ENCODE results near the gene KLC4.

The KLC4 gene

DNA sequence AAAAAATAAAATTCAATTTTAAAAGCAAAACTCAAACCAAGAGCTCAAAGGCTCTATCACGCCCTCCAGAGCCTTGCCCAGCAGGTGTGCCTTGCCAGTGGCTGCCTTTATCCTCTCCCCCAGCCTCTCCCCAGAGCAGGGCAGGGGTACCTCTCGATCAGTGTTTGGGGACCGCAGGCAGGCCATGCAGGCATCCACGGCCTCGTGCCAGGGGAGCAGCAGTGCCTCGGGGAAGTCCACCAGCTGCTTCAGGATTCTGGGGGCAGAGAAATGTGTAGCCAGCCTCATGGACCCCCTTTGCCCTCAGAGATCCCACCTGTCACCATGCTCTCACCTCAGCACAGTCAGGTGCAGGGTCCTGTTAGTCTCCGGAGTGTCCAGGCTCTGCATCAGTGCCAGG, 11.4 kb upstream of the KLC4 start:
- Histone ChIP-seq H2AFZ (ENCODE audit: low read depth, low read length) (no peak overlapping the region), H4K20me1 (ENCODE audit: insufficient read depth, low read length) (no peaks in the 10 kb centered on the region), H3K4me1 (ENCODE audit: low read length) (peaks cover 6% of the 10 kb centered on the region; the same call in 1 of the 2 replicates), H3K9me3 (ENCODE audit: insufficient read depth, low read length) (no peaks in the 10 kb centered on the region), H3K36me3 (replicated peaks; ENCODE audit: low read depth, low read length) (peaks cover 55% of the 10 kb centered on the region), H3K4me2 (ENCODE audit: low read length) (no peak overlapping the region), H3K27me3 (ENCODE audit: low read depth, low read length) (no peaks in the 10 kb centered on the region), H3K27ac (ENCODE audit: low read length) (no peak overlapping the region), H3K9ac (ENCODE audit: low read length) (no peak overlapping the region), H3K4me3 (ENCODE audit: low read length) (no peak overlapping the region), H3K79me2 (ENCODE audit: low read length) (peaks cover 10% of the 10 kb centered on the region)
- no peak for TF ChIP-seq CTCF (IDR thresholded peaks at IDR 0.05; ENCODE audit: low read depth, low read length)
- no peak for TF ChIP-seq EZH2phosphoT487 (IDR thresholded peaks at IDR 0.05; ENCODE audit: low read depth)

DNA sequence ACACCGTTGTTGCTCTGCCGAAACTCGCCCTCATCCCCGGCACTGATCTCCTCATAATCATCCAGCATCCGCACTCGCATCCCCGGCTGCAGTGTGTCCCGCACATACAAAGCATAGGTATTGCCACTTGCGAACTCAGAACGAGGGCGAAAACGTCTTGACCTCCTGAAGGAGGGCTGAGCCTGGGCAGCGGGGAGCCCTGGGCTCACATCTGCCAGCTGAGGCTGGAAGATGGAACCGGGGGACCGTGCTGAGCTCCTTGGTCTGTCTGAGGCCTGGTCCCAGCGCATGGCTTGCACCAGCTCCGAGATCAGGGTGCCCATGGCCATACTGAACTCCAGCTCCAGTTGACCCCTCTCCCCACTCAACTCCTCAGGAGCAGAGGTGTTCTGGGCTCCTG, 8.4 kb upstream of the KLC4 start:
- Histone ChIP-seq H3K27me3 (ENCODE audit: low read depth, low read length) (no peaks in the 10 kb centered on the region), H2AFZ (ENCODE audit: low read depth, low read length) (no peak overlapping the region), H4K20me1 (ENCODE audit: insufficient read depth, low read length) (no peaks in the 10 kb centered on the region), H3K79me2 (ENCODE audit: low read length) (peaks cover 15% of the 10 kb centered on the region), H3K4me1 (ENCODE audit: low read length) (peaks cover 11% of the 10 kb centered on the region), H3K4me3 (ENCODE audit: low read length) (no peak overlapping the region), H3K4me2 (ENCODE audit: low read length) (no peak overlapping the region), H3K9ac (ENCODE audit: low read length) (no peak overlapping the region), H3K9me3 (ENCODE audit: insufficient read depth, low read length) (no peaks in the 10 kb centered on the region), H3K36me3 (replicated peaks; ENCODE audit: low read depth, low read length) (peaks cover 46% of the 10 kb centered on the region), H3K27ac (ENCODE audit: low read length) (no peak overlapping the region)
- TF ChIP-seq CTCF (IDR thresholded peaks at IDR 0.05; ENCODE audit: low read depth, low read length) = no peak
- no peak for TF ChIP-seq EZH2phosphoT487 (IDR thresholded peaks at IDR 0.05; ENCODE audit: low read depth)

DNA sequence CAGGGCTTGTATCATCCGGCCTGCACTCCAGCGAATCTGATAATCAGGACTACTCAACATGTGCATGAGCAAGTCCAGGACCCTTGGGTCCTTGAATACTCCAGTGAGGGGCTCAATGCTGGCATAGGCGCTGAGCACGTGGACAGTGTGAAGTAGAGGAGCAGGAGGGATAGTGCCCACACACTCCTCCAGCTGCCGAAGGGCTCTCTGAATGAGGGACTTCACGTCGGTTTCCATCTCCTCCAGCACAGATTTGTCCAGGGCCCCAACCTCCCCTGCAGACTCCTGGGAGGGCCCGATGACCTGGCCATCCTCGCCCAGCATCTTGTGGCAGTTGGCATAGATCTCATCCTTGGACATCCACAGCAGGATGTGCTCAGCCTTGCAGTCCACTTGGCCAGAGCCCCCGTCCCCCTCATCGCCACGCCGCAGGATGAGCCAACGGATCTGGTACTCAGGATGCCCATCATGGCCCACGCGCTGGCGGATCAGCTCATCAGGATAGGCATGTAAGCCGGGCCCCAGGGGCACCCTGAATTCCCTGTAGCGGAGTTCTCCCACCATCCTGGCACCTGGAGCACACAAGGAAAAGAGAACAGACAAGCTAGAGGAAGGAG, 7.1 kb upstream of the KLC4 start:
- Histone ChIP-seq H2AFZ (ENCODE audit: low read depth, low read length) (no peak overlapping the region), H3K4me2 (ENCODE audit: low read length) (peak overlapping the region; percentile 84), H4K20me1 (ENCODE audit: insufficient read depth, low read length) (no peaks in the 10 kb centered on the region), H3K9ac (ENCODE audit: low read length) (no peak overlapping the region; the same call in 1 of the 2 replicates), H3K27ac (ENCODE audit: low read length) (no peak overlapping the region), H3K79me2 (ENCODE audit: low read length) (peaks cover 15% of the 10 kb centered on the region), H3K9me3 (ENCODE audit: insufficient read depth, low read length) (no peaks in the 10 kb centered on the region), H3K4me1 (ENCODE audit: low read length) (peaks cover 11% of the 10 kb centered on the region), H3K4me3 (ENCODE audit: low read length) (peak overlapping the region; percentile 87), H3K27me3 (ENCODE audit: low read depth, low read length) (no peaks in the 10 kb centered on the region), H3K36me3 (replicated peaks; ENCODE audit: low read depth, low read length) (peaks cover 41% of the 10 kb centered on the region)
- no peak for TF ChIP-seq EZH2phosphoT487 (IDR thresholded peaks at IDR 0.05; ENCODE audit: low read depth)
- TF ChIP-seq CTCF (IDR thresholded peaks at IDR 0.05; ENCODE audit: low read depth, low read length) = no peak

DNA sequence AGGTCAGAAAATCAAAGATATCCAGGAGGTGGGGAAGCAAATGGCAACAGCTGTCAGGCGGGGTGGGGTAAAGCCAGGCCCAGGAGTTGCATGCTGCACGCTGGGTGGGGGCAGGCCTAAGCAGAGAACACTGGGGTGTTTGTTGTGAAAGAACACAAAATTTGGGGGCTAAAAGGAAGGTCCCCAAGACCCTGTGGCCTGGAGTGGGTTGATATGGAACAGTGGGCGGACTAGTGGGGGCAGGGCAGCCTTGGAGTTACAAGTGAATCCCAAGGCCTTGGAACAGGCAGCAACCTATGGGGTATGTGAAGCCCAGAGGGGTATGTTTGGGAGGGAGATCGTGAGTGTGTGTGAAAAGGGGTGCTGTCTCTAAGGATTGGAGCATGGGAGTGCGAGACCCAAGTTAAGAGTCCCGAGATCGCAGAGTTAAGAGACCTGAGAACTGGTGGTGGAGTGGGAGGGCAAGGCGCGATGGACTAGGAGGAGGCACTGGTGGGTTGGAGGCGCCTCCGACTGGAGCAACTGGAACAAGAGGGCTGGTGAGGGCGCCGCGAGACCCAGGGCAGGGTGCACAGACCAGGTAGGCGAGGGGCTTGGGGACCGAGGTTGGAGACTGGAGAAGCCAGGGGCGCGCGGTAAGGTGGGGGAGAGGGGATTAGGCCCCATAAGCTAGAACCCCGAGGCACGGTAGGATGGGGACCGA, 6.4 kb upstream of the KLC4 start:
- H3K4me2 ChIP-seq (ENCODE audit: low read length) = peak overlapping the region; percentile 84
- no peaks in the 10 kb centered on the region for H4K20me1 ChIP-seq (ENCODE audit: insufficient read depth, low read length)
- H3K79me2 ChIP-seq (ENCODE audit: low read length) = peaks cover 21% of the 10 kb centered on the region
- no peak overlapping the region for H2AFZ ChIP-seq (ENCODE audit: low read depth, low read length)
- peak overlapping the region; percentile 87 for H3K4me3 ChIP-seq (ENCODE audit: low read length)
- H3K27ac ChIP-seq (ENCODE audit: low read length) = peak overlapping the region; percentile 42
- no peak for TF ChIP-seq EZH2phosphoT487 (IDR thresholded peaks at IDR 0.05; ENCODE audit: low read depth)
- no peak for TF ChIP-seq CTCF (IDR thresholded peaks at IDR 0.05; ENCODE audit: low read depth, low read length)
- H3K4me1 ChIP-seq (ENCODE audit: low read length) = peaks cover 14% of the 10 kb centered on the region
- no peaks in the 10 kb centered on the region for H3K27me3 ChIP-seq (ENCODE audit: low read depth, low read length)
- peaks cover 41% of the 10 kb centered on the region for H3K36me3 ChIP-seq (replicated peaks; ENCODE audit: low read depth, low read length)
- H3K9me3 ChIP-seq (ENCODE audit: insufficient read depth, low read length) = no peaks in the 10 kb centered on the region
- peak overlapping the region; percentile 90 for H3K9ac ChIP-seq (ENCODE audit: low read length)

Measured in OCI-LY3 (cell line).